SK-N-SH (cell line): ENCODE measurements around the gene CHD9. TPM values are rescaled to one million over a fixed set of nuclear protein-coding genes. Genes with fewer than 3 reads are reported as not detected.

Experiments
- CTCF ChIA-PET: fragments of 300-600, 350-600 bp; formaldehyde crosslinking; extraction: SDS; loops from one replicate; lab custom pipeline; 2021; lab: Yijun Ruan, JAX
- POLR2A ChIA-PET: fragments of 350-600 bp; sonication (Branson Sonifier 250); formaldehyde crosslinking; extraction: SDS; loops from one replicate; lab custom pipeline; 2020; ENCODE audit warnings: antibody characterized with exemption, inconsistent platforms; lab: Yijun Ruan, JAX
- DNase-seq: peaks from one replicate; pipeline ENCODE4 v3.0.0; 2012
- H2AFZ ChIP-seq: fragments of 200-600 bp; sonication (generic); 2 replicates; pipeline ENCODE4 v1.8.1; 2016; ENCODE audit warnings: antibody characterized with exemption, mild to moderate bottlenecking, low read depth
- H3F3A ChIP-seq: fragments of 200-600 bp; sonication (generic); replicated peaks from 2 replicates; pipeline ENCODE3; 2016; ENCODE audit warnings: antibody characterized with exemption, mild to moderate bottlenecking; ENCODE audit not compliant: insufficient read depth
- H3K27ac ChIP-seq, 2 experiments: fragments of 200-500 bp in 1 of 2; fragments of 200-600 bp in 1 of 2; sonication (Bioruptor generic) in 1 of 2; sonication (generic), shearing (Covaris generic) in 1 of 2; 2 replicates each; pipeline versions ENCODE4 v1.5.1 to v1.6.1; 2014 to 2016; ENCODE audit warnings: low read depth in 2 of 2, inconsistent platforms in 1 of 2, low read length in 1 of 2, mild to moderate bottlenecking in 1 of 2, mixed read lengths in 1 of 2
- H3K27me3 ChIP-seq: fragments of 200-600 bp; sonication (generic), shearing (Covaris generic); 2 replicates; pipeline ENCODE4 v1.6.1; 2016; ENCODE audit warnings: mixed run types; ENCODE audit not compliant: insufficient read depth
- H3K36me3 ChIP-seq, 2 experiments: fragments of 200-500 bp in 1 of 2; fragments of 200-600 bp in 1 of 2; sonication (Bioruptor generic) in 1 of 2; sonication (generic) in 1 of 2; replicated peaks in 1 of 2; 2 replicates each; pipeline versions ENCODE3 to v1.5.1; 2014 to 2016; ENCODE audit warnings: low read length in 1 of 2, mild to moderate bottlenecking in 1 of 2; ENCODE audit not compliant: insufficient read depth in 2 of 2, control insufficient read depth in 1 of 2
- H3K4me1 ChIP-seq, 2 experiments: fragments of 200-500 bp in 1 of 2; fragments of 200-600 bp in 1 of 2; sonication (Bioruptor generic) in 1 of 2; sonication (generic), shearing (Covaris generic) in 1 of 2; 2 replicates each; pipeline versions ENCODE4 v1.5.1 to v1.6.1; 2014 to 2016; ENCODE audit warnings: low read depth in 1 of 2, low read length in 1 of 2, mixed run types in 1 of 2; ENCODE audit not compliant: insufficient read depth in 2 of 2, control insufficient read depth in 1 of 2
- H3K4me2 ChIP-seq: fragments of 200-600 bp; sonication (generic), shearing (Covaris generic); 2 replicates; pipeline ENCODE4 v1.6.1; 2017; ENCODE audit warnings: mixed run types
- H3K4me3 ChIP-seq, 2 experiments: fragments of 200-500 bp in 1 of 2; fragments of 200-600 bp in 1 of 2; sonication (Bioruptor generic) in 1 of 2; sonication (generic), shearing (Covaris generic) in 1 of 2; 2 replicates each; pipeline versions ENCODE4 v1.5.1 to v1.8.1; 2014 to 2016; ENCODE audit warnings: low read depth in 2 of 2, inconsistent platforms in 1 of 2, low read length in 1 of 2, mild to moderate bottlenecking in 1 of 2, mixed read lengths in 1 of 2, moderate library complexity in 1 of 2
- H3K79me2 ChIP-seq: fragments of 200-600 bp; sonication (generic); 2 replicates; pipeline ENCODE4 v1.8.1; 2017; ENCODE audit warnings: mild to moderate bottlenecking; ENCODE audit not compliant: insufficient read depth
- H3K9ac ChIP-seq: fragments of 200-600 bp; sonication (generic); 2 replicates; pipeline ENCODE4 v1.6.1; 2017; ENCODE audit warnings: mixed run types
- H3K9me2 ChIP-seq: fragments of 200-600 bp; sonication (generic); 2 replicates; pipeline ENCODE4 v1.6.1; 2017; ENCODE audit warnings: mixed run types
- H3K9me3 ChIP-seq: fragments of 200-600 bp; sonication (generic); 2 replicates; pipeline ENCODE4 v1.6.1; 2017; ENCODE audit warnings: mixed run types, mild to moderate bottlenecking, moderate library complexity
- H4K20me1 ChIP-seq: fragments of 200-600 bp; sonication (generic); 2 replicates; pipeline ENCODE4 v1.6.1; 2017; ENCODE audit warnings: mild to moderate bottlenecking, mixed run types; ENCODE audit not compliant: insufficient read depth
- ELF1 ChIP-seq: IDR thresholded peaks from 2 replicates; pipeline ENCODE4 v1.4.0; 2012
- EP300 ChIP-seq, 2 experiments: IDR thresholded peaks; 2 replicates each; pipeline versions ENCODE4 v1.4.0 to v1.6.1; 2012; ENCODE audit warnings: borderline replicate concordance in 1 of 2, low read depth in 1 of 2, low read length in 1 of 2
- FOXJ3 ChIP-seq: sonication (generic); formaldehyde crosslinking; IDR thresholded peaks from 2 replicates; pipeline ENCODE4 v1.5.1; 2020; ENCODE audit warnings: mild to moderate bottlenecking, missing genetic modification reagents
- GABPA ChIP-seq: IDR thresholded peaks from 2 replicates; pipeline ENCODE4 v1.4.0; 2012; ENCODE audit warnings: low read depth, mild to moderate bottlenecking
- GATA2 ChIP-seq: sonication (generic); formaldehyde crosslinking; IDR thresholded peaks from 2 replicates; pipeline ENCODE4 v1.5.0; 2020; ENCODE audit warnings: mild to moderate bottlenecking, missing genetic modification reagents
- MXI1 ChIP-seq: IDR thresholded peaks from 2 replicates; pipeline ENCODE4 v1.6.1; 2012; ENCODE audit warnings: mild to moderate bottlenecking, low read depth, low read length, improper control_type of control experiment
- NRF1 ChIP-seq: IDR thresholded peaks from 2 replicates; pipeline ENCODE4 v1.6.1; 2012; ENCODE audit warnings: low read depth, mild to moderate bottlenecking, low read length
- PBX3 ChIP-seq: IDR thresholded peaks from 2 replicates; pipeline ENCODE4; 2012
- RAD21 ChIP-seq: IDR thresholded peaks from 2 replicates; pipeline ENCODE4 v1.6.1; 2012; ENCODE audit warnings: mild to moderate bottlenecking, low read length
- RFX5 ChIP-seq: IDR thresholded peaks from 2 replicates; pipeline ENCODE4 v1.6.1; 2012; ENCODE audit warnings: mild to moderate bottlenecking, improper control_type of control experiment, low read length
- RXRA ChIP-seq: IDR thresholded peaks from 2 replicates; pipeline ENCODE4 v1.4.0; 2012; ENCODE audit warnings: low read depth, mild to moderate bottlenecking, borderline replicate concordance
- SMC3 ChIP-seq: IDR thresholded peaks from 2 replicates; pipeline ENCODE4 v1.6.1; 2012; ENCODE audit warnings: low read depth, low read length, improper control_type of control experiment
- TEAD4 ChIP-seq: IDR thresholded peaks from 2 replicates; pipeline ENCODE4 v1.4.0; 2012; ENCODE audit warnings: mild to moderate bottlenecking, borderline replicate concordance; ENCODE audit not compliant: insufficient read depth
- YY1 ChIP-seq: IDR thresholded peaks from 2 replicates; pipeline ENCODE4 v1.4.0; 2012; ENCODE audit warnings: low read depth, mild to moderate bottlenecking
- WGBS: methylation state at CpG from one replicate; pipeline ENCODE4 v1.1.6; 2017; ENCODE audit warnings: low lambda C conversion rate; 5-methylcytosine and 5-hydroxymethylcytosine counted together
- polyA plus RNA-seq, 3 experiments: library from polyadenylated mRNA; depleted of rRNA; stranded (reverse); fragments of >200 nt; gene quantifications; 2 replicates each; pipeline ENCODE4 v1.2.3, GENCODE V29; 2012
- TF ChIP-seq, protein P1 (sequence below): IDR thresholded peaks from 2 replicates; pipeline ENCODE4 v1.4.0; 2012; ENCODE audit warnings: low read depth
- TF ChIP-seq, protein P2 (sequence below): IDR thresholded peaks from 2 replicates; pipeline ENCODE4 v1.4.0; 2012; ENCODE audit warnings: low read depth, borderline replicate concordance
- TF ChIP-seq, protein P3 (sequence below): fragments of 150-350 bp; IDR thresholded peaks from 2 replicates; pipeline ENCODE4 v1.6.1; 2017; ENCODE audit warnings: antibody characterized with exemption, low read length, low read depth, borderline replicate concordance
- TF ChIP-seq, protein P4 (sequence below): fragments of 150-350 bp; IDR thresholded peaks from 2 replicates; pipeline ENCODE4 v1.6.1; 2016; ENCODE audit warnings: mild to moderate bottlenecking, low read depth, low read length

Gene CHD9
- polyA plus RNA-seq, 1 of the 3 experiments (the other 2 are of a cell fraction): 6.2 TPM

- H3K27ac ChIP-seq: no peak overlapping the region
- POLR2A ChIA-PET: no interaction called here
- no peak overlapping the region for H3K4me2 ChIP-seq
- TF ChIP-seq SMC3: no peak
- no peak for TF ChIP-seq GATA2 (CRISPR knock-in tag)
- TF ChIP-seq RXRA: no peak
- TF ChIP-seq EP300 (IDR thresholded peaks at IDR 0.05; ENCODE audit: borderline replicate concordance in 1 of 2, low read depth in 1 of 2, low read length in 1 of 2): no peak
- TF ChIP-seq, protein P1, sequence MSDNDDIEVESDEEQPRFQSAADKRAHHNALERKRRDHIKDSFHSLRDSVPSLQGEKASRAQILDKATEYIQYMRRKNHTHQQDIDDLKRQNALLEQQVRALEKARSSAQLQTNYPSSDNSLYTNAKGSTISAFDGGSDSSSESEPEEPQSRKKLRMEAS: no peak
- TF ChIP-seq GABPA: no peak
- TF ChIP-seq MXI1: no peak
- TF ChIP-seq, protein P2, sequence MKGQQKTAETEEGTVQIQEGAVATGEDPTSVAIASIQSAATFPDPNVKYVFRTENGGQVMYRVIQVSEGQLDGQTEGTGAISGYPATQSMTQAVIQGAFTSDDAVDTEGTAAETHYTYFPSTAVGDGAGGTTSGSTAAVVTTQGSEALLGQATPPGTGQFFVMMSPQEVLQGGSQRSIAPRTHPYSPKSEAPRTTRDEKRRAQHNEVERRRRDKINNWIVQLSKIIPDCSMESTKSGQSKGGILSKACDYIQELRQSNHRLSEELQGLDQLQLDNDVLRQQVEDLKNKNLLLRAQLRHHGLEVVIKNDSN: no peak
- TF ChIP-seq PBX3: no peak
- TF ChIP-seq TEAD4: no peak
- TF ChIP-seq FOXJ3 (CRISPR knock-in tag): no peak
- TF ChIP-seq YY1: no peak
- TF ChIP-seq RAD21: no peak
- TF ChIP-seq RFX5: no peak
- TF ChIP-seq NRF1: no peak
- TF ChIP-seq, protein P3, sequence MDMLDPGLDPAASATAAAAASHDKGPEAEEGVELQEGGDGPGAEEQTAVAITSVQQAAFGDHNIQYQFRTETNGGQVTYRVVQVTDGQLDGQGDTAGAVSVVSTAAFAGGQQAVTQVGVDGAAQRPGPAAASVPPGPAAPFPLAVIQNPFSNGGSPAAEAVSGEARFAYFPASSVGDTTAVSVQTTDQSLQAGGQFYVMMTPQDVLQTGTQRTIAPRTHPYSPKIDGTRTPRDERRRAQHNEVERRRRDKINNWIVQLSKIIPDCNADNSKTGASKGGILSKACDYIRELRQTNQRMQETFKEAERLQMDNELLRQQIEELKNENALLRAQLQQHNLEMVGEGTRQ: no peak
- TF ChIP-seq, protein P4, sequence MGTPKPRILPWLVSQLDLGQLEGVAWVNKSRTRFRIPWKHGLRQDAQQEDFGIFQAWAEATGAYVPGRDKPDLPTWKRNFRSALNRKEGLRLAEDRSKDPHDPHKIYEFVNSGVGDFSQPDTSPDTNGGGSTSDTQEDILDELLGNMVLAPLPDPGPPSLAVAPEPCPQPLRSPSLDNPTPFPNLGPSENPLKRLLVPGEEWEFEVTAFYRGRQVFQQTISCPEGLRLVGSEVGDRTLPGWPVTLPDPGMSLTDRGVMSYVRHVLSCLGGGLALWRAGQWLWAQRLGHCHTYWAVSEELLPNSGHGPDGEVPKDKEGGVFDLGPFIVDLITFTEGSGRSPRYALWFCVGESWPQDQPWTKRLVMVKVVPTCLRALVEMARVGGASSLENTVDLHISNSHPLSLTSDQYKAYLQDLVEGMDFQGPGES: no peak
- no peak for TF ChIP-seq ELF1
- TF ChIP-seq, all 33 proteins: peak for 0
- 64% methylated on average over 2 of the region's 2 CpGs for WGBS
- H4K20me1 ChIP-seq: peaks cover 37% of the 10 kb centered on the region
- H3K4me1 ChIP-seq: peaks cover 6 to 44% of the 10 kb centered on the region in 2 experiments; a peak in 2 of 4 replicates
- H3K9me2 ChIP-seq: no peaks in the 10 kb centered on the region
- H3F3A ChIP-seq: peaks cover 16% of the 10 kb centered on the region
- no peaks in the 10 kb centered on the region for H3K9me3 ChIP-seq
- peaks cover 99% of the 10 kb centered on the region for H3K79me2 ChIP-seq
- no peak for DNase-seq
- no peak overlapping the region for H3K4me3 ChIP-seq
- no peak overlapping the region for H2AFZ ChIP-seq
- H3K27me3 ChIP-seq: no peaks in the 10 kb centered on the region
- no peak overlapping the region for H3K9ac ChIP-seq
- CTCF ChIA-PET: interaction anchor here (0.9 to 1.0 kb wide), 3 partner anchors 9 to 27 kb away, joined by 3 to 4 read pairs (median 3); no protein-coding TSS in a partner anchor
- H3K36me3 ChIP-seq: peaks cover 19 to 40% of the 10 kb centered on the region in 2 experiments
Observed at GRCh38 chr16:53216798-53217197, 162.0 kb downstream of the CHD9 start.
